Activated naive CD4-positive, alpha-beta T cell treated with anti-CD3 and anti-CD28 coated beads, Interleukin-2, amount 10 ng/mL, durations not matched to agents 7 days and 5 days (primary cell): ENCODE results near the gene AHNAK2.
A peak's percentile ranks its signal among the peaks of the same experiment; 100 is the strongest.

Experiments used
- CTCF ChIA-PET: fragments of 350-600 bp; sonication (Branson Sonifier 250); formaldehyde crosslinking; loops from one replicate; lab custom pipeline; 2021; ENCODE audit warnings: antibody characterized with exemption; lab: Charles Lee
- DNase-seq: peaks from one replicate; pipeline ENCODE4 v3.0.0-alpha.2; 2020
- H3K27ac Mint-ChIP-seq: one replicate; pipeline ENCODE4 v1.8.0; 2021; ENCODE audit warnings: mild to moderate bottlenecking, moderate library complexity, mixed read lengths
- H3K27me3 Mint-ChIP-seq: one replicate; pipeline ENCODE4 v1.8.0; 2021; ENCODE audit warnings: mild to moderate bottlenecking, mixed read lengths
- H3K36me3 Mint-ChIP-seq: one replicate; pipeline ENCODE4 v1.8.0; 2021; ENCODE audit warnings: mixed read lengths
- H3K4me1 Mint-ChIP-seq: one replicate; pipeline ENCODE4 v1.8.0; 2021; ENCODE audit warnings: mixed read lengths
- H3K4me3 Mint-ChIP-seq: one replicate; pipeline ENCODE4 v1.8.0; 2021; ENCODE audit warnings: mild to moderate bottlenecking, moderate library complexity, mixed read lengths
- H3K9me3 Mint-ChIP-seq: one replicate; pipeline ENCODE4 v1.8.0; 2021; ENCODE audit warnings: mixed read lengths

The AHNAK2 gene

DNA sequence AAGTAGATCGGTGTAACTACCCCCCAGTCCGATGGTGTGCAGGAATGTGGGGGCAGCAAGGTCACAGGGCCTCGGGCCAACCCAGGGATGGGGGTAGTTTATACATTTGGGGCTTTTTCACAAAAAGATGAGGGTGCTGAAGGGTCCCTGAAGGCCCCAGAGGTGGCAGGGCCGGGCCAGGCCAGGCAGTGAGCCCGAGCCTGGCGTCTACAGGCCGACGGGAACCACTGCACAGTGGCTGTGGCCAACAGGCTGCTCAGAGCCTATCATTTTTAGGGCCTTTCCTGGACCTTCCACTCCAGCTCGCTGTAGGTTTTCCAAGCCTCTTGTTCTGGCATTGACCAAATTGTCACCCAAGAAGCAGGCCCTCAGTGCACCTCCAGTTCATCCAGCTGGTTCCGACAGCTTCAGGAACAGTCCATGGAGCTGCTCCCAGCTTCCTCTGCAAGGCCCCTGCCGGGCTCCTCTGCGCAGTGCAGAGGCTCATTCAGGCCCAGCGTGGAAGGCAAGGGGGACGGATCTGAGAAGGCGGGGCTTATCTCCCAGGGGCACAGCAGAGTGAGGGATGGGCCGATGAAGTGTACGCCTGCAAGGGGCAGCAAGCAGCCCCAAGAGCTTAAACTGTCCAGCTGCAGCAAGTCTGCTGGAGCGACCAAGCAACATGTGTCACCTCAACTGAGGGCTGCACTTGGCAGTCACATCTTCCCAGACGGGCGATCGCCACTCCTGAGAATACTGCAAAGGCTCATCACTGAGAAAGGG lies 28.8 kb upstream of the AHNAK2 start:
- no peak overlapping the region for H3K4me3 Mint-ChIP-seq
- no peaks in the 10 kb centered on the region for H3K27me3 Mint-ChIP-seq
- H3K4me1 Mint-ChIP-seq = no peaks in the 10 kb centered on the region
- no peak overlapping the region for H3K27ac Mint-ChIP-seq
- H3K36me3 Mint-ChIP-seq = peaks cover 29% of the 10 kb centered on the region
- no peak for DNase-seq
- CTCF ChIA-PET = interaction anchor here (1.2 kb wide), 1 partner anchor 52 kb away, joined by 3 read pairs; no protein-coding TSS in a partner anchor
- H3K9me3 Mint-ChIP-seq = no peaks in the 10 kb centered on the region

DNA sequence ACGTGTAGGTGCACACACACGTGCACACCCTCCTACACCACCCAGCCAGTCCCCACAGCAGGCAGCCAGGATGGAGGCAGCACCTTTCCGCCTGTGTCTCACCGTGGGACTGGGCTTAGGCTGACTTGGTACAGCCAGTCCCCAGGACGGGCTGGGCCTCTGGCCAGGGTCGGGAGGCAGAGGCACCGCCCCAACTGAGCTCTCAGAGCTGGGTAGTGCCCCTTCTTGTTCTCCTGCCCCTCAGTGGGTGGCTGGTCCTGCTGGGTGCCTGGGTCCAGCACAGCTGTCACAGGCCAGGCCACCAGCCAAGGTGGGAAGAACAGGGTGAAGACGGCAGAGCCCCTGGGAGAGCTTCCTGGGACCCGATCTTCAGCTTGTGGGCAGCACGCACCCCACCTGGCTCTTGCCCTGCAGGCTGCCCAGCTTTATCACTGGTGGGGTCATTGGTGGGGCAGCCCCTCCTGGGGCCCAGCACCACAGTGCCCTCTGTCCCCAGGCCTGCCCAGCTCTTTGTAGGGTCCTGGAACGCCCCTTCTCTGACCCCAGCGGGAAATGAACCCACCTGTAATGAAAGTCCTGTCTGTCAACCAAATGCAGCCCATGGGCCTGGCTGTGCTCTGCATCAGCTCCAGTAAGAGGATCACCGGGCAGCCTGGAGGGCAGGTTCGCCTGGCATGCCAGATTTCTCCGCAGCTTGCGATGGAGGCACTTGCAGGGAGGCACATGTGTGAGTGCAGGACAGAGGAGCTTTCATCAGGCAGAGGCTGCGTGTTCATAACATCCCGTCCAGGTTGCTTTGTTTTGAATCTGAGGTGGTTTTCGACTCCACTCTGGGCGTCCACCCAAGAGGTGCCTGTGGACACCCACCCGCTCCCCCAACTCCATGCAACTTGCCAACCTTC lies 28.0 kb upstream of the AHNAK2 start:
- no peak overlapping the region for H3K27ac Mint-ChIP-seq
- no peaks in the 10 kb centered on the region for H3K27me3 Mint-ChIP-seq
- CTCF ChIA-PET = interaction anchor here (0.6 to 1.2 kb wide), 2 partner anchors 51 to 1578 kb away, joined by 3 read pairs; no protein-coding TSS in a partner anchor
- H3K9me3 Mint-ChIP-seq = no peaks in the 10 kb centered on the region
- H3K4me1 Mint-ChIP-seq = no peaks in the 10 kb centered on the region
- peaks cover 22% of the 10 kb centered on the region for H3K36me3 Mint-ChIP-seq
- no peak for DNase-seq
- no peak overlapping the region for H3K4me3 Mint-ChIP-seq

DNA sequence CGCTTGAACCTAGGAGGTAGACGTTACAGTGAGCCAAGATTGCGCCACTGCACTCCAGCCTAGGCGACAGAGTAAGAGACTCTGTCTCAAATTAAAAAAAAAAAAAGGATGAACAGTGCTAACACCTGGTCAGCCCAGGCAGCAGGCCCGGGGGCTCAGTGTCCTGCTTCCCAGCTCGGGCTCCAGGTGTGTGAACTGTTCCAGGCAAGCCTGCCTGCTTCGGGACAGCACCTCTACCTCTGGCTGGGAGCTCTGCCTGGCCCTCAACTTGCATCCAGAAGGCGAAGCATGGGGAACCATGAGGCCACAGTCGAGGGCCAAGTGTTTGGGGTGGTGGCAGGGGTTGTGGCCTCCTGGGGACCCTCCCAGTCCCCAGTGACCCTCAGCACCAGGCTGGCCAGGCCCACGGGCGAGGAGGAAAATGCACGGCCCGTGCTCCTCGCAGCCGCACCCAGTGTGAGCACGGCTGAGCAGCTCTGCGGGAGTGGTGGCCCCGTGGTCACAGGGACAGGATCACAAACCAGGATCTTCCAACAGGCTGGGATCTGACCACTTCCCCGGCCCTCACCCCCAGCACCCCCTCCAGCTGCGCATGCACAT lies 27.3 kb upstream of the AHNAK2 start:
- Mint-ChIP-seq H3K4me3 (no peak overlapping the region), H3K9me3 (no peaks in the 10 kb centered on the region), H3K4me1 (no peaks in the 10 kb centered on the region), H3K36me3 (peaks cover 19% of the 10 kb centered on the region), H3K27me3 (no peaks in the 10 kb centered on the region), H3K27ac (no peak overlapping the region)
- no peak for DNase-seq
- CTCF ChIA-PET = interaction anchor here (2.3 kb wide), 1 partner anchor 40 kb away, joined by 5 read pairs; no protein-coding TSS in a partner anchor

DNA sequence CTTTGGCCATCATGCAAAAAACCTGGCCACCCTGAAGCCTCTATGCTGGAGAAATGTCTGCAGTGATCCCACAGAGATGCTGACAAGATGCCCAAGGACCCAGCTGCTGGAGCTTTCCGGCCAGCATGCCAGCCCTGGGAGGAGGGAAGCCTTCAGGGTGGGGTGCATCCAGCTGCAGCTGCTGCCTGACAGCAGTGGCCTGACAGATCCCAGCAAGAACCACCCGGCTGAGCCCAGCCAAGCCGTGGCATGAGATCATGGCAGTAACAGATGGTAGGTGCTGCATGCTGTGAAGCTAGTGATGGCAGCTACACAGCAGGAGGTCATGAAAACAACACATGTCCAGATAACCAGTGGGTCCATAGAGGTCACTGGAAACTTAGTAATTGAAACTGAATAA lies 21.2 kb upstream of the AHNAK2 start:
- H3K27ac Mint-ChIP-seq = no peak overlapping the region
- CTCF ChIA-PET = interaction anchor here (1.5 to 2.0 kb wide), 2 partner anchors 20 to 23 kb away, joined by 4 to 6 read pairs; no protein-coding TSS in a partner anchor
- H3K4me1 Mint-ChIP-seq = no peaks in the 10 kb centered on the region
- H3K4me3 Mint-ChIP-seq = no peak overlapping the region
- peaks cover 1% of the 10 kb centered on the region for H3K36me3 Mint-ChIP-seq
- H3K27me3 Mint-ChIP-seq = no peaks in the 10 kb centered on the region
- no peaks in the 10 kb centered on the region for H3K9me3 Mint-ChIP-seq
- DNase-seq = no peak

DNA sequence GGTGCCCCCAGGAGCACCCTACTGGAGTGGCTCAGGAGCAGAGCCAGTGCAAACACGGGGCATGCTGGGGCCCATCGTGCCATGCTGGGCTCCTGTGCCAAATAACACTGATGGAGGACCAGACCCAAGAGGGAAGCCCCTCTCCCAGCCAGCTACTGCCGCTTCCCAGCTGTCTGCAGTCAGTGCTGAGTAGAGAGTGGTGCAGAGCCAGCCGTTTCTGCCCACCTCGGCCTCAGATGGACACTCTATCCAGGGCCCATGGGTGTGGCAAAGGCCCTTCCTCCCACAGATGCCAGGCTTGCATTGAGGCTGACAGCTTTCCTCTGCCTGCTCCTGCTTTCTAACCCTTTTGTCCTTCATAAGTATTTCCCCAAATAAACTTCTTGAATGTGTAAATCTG lies 20.6 kb upstream of the AHNAK2 start:
- Mint-ChIP-seq H3K4me3 (no peak overlapping the region), H3K36me3 (peaks cover 1% of the 10 kb centered on the region), H3K27me3 (no peaks in the 10 kb centered on the region), H3K27ac (no peak overlapping the region), H3K4me1 (no peaks in the 10 kb centered on the region), H3K9me3 (no peaks in the 10 kb centered on the region)
- CTCF ChIA-PET = interaction anchor here (0.6 to 2.0 kb wide), 3 partner anchors 21 to 1875 kb away, joined by 4 to 6 read pairs (median 5); no protein-coding TSS in a partner anchor
- no peak for DNase-seq

DNA sequence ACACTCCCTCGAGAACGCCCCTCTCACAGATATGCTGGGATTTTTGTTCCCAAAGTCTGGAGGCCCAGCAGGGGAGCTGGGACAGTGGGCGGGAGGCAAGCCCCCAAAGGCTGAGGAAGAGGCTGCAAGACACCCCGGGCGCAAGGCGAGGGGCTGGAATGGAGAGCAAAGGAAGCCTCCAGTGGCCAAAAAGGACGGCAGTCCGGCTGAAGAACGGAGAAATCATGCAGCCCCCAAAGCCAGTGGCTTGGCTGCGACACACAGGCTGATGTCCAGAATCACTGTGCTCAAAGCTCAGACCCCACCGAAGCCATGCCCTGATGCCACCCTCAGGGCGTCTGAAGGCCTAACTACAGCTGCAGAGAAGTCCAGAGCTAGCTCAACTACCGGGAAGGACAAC lies 18.3 kb upstream of the AHNAK2 start:
- no peak overlapping the region for H3K4me3 Mint-ChIP-seq
- DNase-seq = no peak
- CTCF ChIA-PET = no interaction called here
- H3K27me3 Mint-ChIP-seq = peaks cover 3% of the 10 kb centered on the region
- H3K36me3 Mint-ChIP-seq = peaks cover 1% of the 10 kb centered on the region
- H3K4me1 Mint-ChIP-seq = no peaks in the 10 kb centered on the region
- peaks cover 4% of the 10 kb centered on the region for H3K9me3 Mint-ChIP-seq
- H3K27ac Mint-ChIP-seq = no peak overlapping the region

DNA sequence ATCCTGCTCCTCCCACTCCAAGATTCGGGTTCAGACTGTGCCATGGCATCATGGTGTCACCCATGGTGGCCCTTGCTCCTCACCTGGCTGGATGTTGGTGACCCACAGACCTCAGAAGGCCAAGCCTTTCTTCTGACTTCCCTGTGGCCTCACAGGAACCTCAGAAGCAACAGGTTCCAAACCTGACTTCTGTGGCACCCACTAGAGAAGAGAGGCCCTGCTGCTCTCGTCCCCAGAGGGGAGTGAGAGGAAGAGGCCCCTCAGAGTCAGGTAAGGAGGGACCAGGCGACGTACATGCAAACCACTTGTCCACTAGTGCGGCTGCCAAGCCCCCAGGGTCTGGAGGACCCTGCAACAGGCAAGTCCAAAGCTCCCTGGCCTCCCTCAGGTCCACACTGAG lies 17.9 kb upstream of the AHNAK2 start:
- no peak for DNase-seq
- no peak overlapping the region for H3K4me3 Mint-ChIP-seq
- peaks cover 1% of the 10 kb centered on the region for H3K36me3 Mint-ChIP-seq
- H3K27ac Mint-ChIP-seq = no peak overlapping the region
- H3K9me3 Mint-ChIP-seq = peaks cover 4% of the 10 kb centered on the region
- CTCF ChIA-PET = no interaction called here
- H3K27me3 Mint-ChIP-seq = peaks cover 3% of the 10 kb centered on the region
- H3K4me1 Mint-ChIP-seq = no peaks in the 10 kb centered on the region

DNA sequence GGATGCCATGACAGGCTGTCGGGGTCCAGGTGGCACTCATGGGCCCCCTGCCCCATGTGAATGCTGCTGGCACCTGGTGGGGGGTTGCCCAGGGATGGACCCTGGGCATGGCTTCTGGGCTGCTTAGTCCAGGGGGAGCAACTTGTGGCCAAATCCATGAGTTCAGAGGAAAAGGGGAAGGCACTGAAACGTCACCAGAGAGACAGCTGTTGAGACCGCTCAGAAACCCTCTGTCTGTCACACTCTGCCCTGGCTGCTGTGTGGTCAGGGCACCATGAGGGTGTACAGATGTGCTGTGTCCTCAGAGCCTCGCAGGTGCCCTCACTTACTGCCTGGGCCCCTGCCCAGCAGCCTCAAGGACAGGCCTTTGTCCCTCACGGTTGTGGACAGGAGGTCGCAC lies 16.8 kb upstream of the AHNAK2 start:
- peaks cover 3% of the 10 kb centered on the region for H3K27me3 Mint-ChIP-seq
- H3K27ac Mint-ChIP-seq = no peak overlapping the region
- H3K4me3 Mint-ChIP-seq = no peak overlapping the region
- DNase-seq = no peak
- peaks cover 4% of the 10 kb centered on the region for H3K9me3 Mint-ChIP-seq
- H3K36me3 Mint-ChIP-seq = peaks cover 1% of the 10 kb centered on the region
- CTCF ChIA-PET = interaction anchor here (0.8 kb wide), 1 partner anchor 24 kb away, joined by 3 read pairs; no protein-coding TSS in a partner anchor
- H3K4me1 Mint-ChIP-seq = no peaks in the 10 kb centered on the region

DNA sequence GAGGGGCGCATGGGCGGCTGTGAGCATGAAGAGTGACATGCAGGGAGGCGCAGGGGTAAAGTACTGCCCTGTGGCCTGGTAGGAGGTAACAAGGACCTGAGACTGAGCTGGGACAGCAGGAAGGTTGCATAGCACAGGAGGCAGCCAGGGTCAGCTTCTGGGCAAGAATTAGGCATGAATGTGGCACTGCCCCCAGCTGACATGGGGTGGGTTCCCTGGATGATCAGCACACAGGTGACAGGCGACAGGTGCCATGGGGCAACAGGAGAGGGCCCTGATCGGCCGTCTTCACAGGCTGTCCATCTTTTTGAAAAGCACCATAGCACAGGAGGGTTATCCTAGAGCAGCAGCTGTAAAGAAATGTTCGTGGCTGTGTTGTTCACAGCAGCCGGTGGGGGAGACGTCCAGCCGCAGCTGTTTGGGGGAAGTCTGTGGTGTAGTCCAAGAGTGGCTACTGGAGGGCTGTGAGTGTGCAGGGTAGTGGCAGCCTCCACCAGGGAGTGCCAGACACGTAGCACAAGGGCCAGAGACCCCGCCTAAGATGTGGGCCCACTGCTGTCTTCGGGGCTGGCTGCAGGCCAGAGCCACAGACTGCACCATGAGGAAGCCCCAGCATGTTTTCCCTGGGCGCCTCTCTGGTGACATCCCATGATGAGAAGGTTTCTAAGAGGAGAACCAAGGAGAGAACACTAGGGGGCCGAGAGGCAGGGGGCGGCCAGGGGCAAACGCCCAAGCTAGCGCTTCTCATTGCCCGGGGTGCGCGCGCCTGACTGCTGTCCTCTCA lies 15.8 kb upstream of the AHNAK2 start:
- no peak overlapping the region for H3K4me3 Mint-ChIP-seq
- H3K4me1 Mint-ChIP-seq = no peaks in the 10 kb centered on the region
- CTCF ChIA-PET = interaction anchor here (0.8 to 1.0 kb wide), 2 partner anchors 25 to 59 kb away, joined by 3 read pairs; no protein-coding TSS in a partner anchor
- no peak for DNase-seq
- H3K27me3 Mint-ChIP-seq = peaks cover 7% of the 10 kb centered on the region
- no peaks in the 10 kb centered on the region for H3K36me3 Mint-ChIP-seq
- H3K9me3 Mint-ChIP-seq = peaks cover 4% of the 10 kb centered on the region
- no peak overlapping the region for H3K27ac Mint-ChIP-seq

DNA sequence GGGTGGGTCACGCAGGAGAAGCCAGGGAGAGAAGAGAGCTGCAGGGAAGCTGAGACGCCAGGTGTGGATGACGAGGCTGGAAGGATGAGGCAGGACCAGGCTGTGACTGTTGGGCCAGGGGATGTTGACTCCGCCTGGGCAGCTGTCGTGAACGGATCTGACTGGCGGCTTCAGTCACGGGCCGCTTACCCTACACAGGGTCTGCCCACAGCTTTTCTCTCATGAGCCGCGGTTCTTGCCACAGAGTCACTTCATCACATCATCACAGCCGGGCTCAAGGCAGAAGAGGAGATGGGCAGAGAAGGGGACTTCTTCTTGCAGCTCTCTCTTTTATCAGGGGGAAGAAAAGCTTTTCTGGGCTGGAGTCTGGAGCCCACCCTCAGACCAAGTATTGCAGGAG lies 15.1 kb upstream of the AHNAK2 start:
- Mint-ChIP-seq H3K4me3 (no peak overlapping the region), H3K27ac (no peak overlapping the region), H3K4me1 (no peaks in the 10 kb centered on the region), H3K27me3 (peaks cover 7% of the 10 kb centered on the region), H3K36me3 (no peaks in the 10 kb centered on the region), H3K9me3 (peaks cover 4% of the 10 kb centered on the region)
- CTCF ChIA-PET = interaction anchor here (1.0 kb wide), 1 partner anchor 60 kb away, joined by 3 read pairs; no protein-coding TSS in a partner anchor
- no peak for DNase-seq

DNA sequence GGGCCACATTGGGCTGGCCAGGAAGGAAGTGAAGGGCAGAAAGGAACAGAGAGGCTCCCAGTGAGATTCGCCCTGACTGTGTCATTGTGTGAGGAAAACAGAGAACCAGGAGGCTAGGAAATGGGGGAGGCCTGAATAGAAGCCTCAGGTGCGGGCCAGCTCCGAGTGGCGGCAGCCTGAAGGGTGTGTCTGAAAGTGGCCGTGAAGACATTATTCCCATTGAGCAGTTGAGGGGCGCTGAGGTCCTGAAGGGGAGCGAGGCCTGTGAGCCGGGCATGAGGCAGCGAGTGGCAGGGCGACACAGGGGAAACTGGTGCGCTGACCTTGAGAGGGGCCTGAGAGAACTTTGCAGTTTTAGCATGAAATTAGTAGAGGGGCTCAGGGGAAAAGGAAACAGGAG lies 14.3 kb upstream of the AHNAK2 start:
- no peak overlapping the region for H3K4me3 Mint-ChIP-seq
- no peaks in the 10 kb centered on the region for H3K36me3 Mint-ChIP-seq
- no peak overlapping the region for H3K27ac Mint-ChIP-seq
- DNase-seq = no peak
- CTCF ChIA-PET = no interaction called here
- H3K4me1 Mint-ChIP-seq = no peaks in the 10 kb centered on the region
- H3K9me3 Mint-ChIP-seq = peaks cover 4% of the 10 kb centered on the region
- H3K27me3 Mint-ChIP-seq = peaks cover 14% of the 10 kb centered on the region

DNA sequence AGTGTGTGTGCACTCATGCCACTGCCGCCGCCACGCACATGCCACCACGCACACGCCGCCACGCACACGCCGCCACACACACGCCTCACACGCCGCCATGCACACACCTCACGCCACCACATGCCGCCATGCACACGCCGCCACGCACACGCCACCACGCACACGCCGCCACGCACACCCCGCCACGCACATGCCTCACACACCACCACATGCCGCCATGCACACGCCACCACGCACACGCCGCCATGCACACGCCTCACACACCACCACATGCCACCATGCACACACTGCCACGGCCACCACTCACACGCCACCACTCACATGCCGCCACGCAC lies 13.7 kb upstream of the AHNAK2 start:
- no peaks in the 10 kb centered on the region for H3K36me3 Mint-ChIP-seq
- peaks cover 4% of the 10 kb centered on the region for H3K9me3 Mint-ChIP-seq
- peaks cover 20% of the 10 kb centered on the region for H3K27me3 Mint-ChIP-seq
- H3K4me3 Mint-ChIP-seq = no peak overlapping the region
- peak overlapping the region; percentile 73 for H3K27ac Mint-ChIP-seq
- H3K4me1 Mint-ChIP-seq = peaks cover 3% of the 10 kb centered on the region
- CTCF ChIA-PET = no interaction called here
- no peak for DNase-seq

DNA sequence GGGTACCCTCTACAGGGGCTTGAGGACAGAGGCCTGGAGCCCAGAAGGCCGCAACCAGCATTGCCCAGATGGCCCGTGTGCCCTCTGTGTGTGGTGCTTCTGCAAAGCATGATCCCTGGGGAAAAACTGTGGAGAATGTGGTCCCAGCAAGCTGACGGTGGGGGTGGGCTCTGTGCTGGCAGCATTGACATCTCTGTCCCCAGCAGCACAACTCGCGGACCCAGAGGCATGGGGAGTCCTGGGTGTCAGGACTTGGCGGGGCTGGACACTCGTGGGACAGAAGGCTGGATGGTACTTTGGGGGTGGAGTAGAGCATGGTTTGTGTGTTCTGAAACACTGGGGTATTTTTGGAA lies 11.8 kb upstream of the AHNAK2 start:
- Mint-ChIP-seq H3K9me3 (peaks cover 4% of the 10 kb centered on the region), H3K36me3 (no peaks in the 10 kb centered on the region), H3K27me3 (peaks cover 29% of the 10 kb centered on the region), H3K4me1 (peaks cover 6% of the 10 kb centered on the region), H3K4me3 (no peak overlapping the region), H3K27ac (no peak overlapping the region)
- DNase-seq = no peak
- CTCF ChIA-PET = interaction anchor here (0.8 kb wide), 1 partner anchor 51 kb away, joined by 3 read pairs; no protein-coding TSS in a partner anchor
